Neural progenitor cell (in vitro differentiated cells): ENCODE data around the gene MAGI3. TPM values are rescaled to one million over a fixed set of nuclear protein-coding genes. Genes with fewer than 3 reads are reported as not detected.
"Not testable (repeated sequence)": the region's sequence is repeated elsewhere in the genome, so short reads cannot be mapped to it uniquely, and the experiment has no call there.

Experiments
- DNase-seq: peaks from one replicate; pipeline ENCODE4 v3.0.0-alpha.2; 2016; ENCODE audit warnings: low spot score
- H2AFZ ChIP-seq: fragments of 200-600 bp; sonication (generic); replicated peaks from 2 replicates; pipeline ENCODE4 v1.6.1; 2016; ENCODE audit warnings: antibody characterized with exemption
- H3F3A ChIP-seq: fragments of 200-600 bp; sonication (generic); 2 replicates; pipeline ENCODE4 v1.6.1; 2016; ENCODE audit warnings: antibody characterized with exemption, low read depth
- H3K27ac ChIP-seq: fragments of 200-600 bp; sonication (generic); 2 replicates; pipeline ENCODE4 v1.5.1; 2016; ENCODE audit warnings: mild to moderate bottlenecking
- H3K27me3 ChIP-seq: fragments of 200-600 bp; sonication (generic); 2 replicates; pipeline ENCODE4 v1.6.1; 2016; ENCODE audit warnings: mild to moderate bottlenecking, moderate library complexity
- H3K36me3 ChIP-seq: fragments of 200-600 bp; sonication (generic); 2 replicates; pipeline ENCODE4 v1.5.1; 2016
- H3K4me1 ChIP-seq: fragments of 200-600 bp; sonication (generic); 2 replicates; pipeline ENCODE4 v1.6.1; 2016; ENCODE audit warnings: mixed run types
- H3K4me2 ChIP-seq: fragments of 200-600 bp; sonication (generic); 2 replicates; pipeline ENCODE4 v1.6.1; 2016
- H3K4me3 ChIP-seq: fragments of 200-600 bp; sonication (generic); 2 replicates; pipeline ENCODE4 v1.5.1; 2016
- H3K79me2 ChIP-seq: fragments of 200-600 bp; sonication (generic); 2 replicates; pipeline ENCODE4 v1.6.1; 2016; ENCODE audit warnings: low read depth
- H3K9ac ChIP-seq: fragments of 200-600 bp; sonication (generic); 2 replicates; pipeline ENCODE4 v1.6.1; 2016
- H3K9me3 ChIP-seq: fragments of 200-600 bp; sonication (generic); 2 replicates; pipeline ENCODE4 v1.5.1; 2016; ENCODE audit warnings: low read depth
- H4K20me1 ChIP-seq: fragments of 200-600 bp; sonication (generic); 2 replicates; pipeline ENCODE4 v1.6.1; 2016; ENCODE audit warnings: low read depth
- H3K27ac Mint-ChIP-seq: 3 replicates; pipeline ENCODE4 v1.8.0; 2021; ENCODE audit warnings: mixed read lengths
- H3K27me3 Mint-ChIP-seq: 2 replicates; pipeline ENCODE4 v1.8.0; 2022; ENCODE audit warnings: low read depth, mild to moderate bottlenecking, inconsistent platforms, moderate library complexity, mixed read lengths; ENCODE audit not compliant: insufficient read depth
- H3K36me3 Mint-ChIP-seq: 3 replicates; pipeline ENCODE4 v1.8.0; 2021; ENCODE audit warnings: mixed read lengths
- H3K4me1 Mint-ChIP-seq: 3 replicates; pipeline ENCODE4 v1.8.0; 2021; ENCODE audit warnings: mixed read lengths
- H3K4me3 Mint-ChIP-seq: 3 replicates; pipeline ENCODE4 v1.8.0; 2021; ENCODE audit warnings: mild to moderate bottlenecking, moderate library complexity, mixed read lengths
- H3K9me3 Mint-ChIP-seq: 3 replicates; pipeline ENCODE4 v1.8.0; 2020; ENCODE audit warnings: mixed read lengths
- EZH2 ChIP-seq: fragments of 200-600 bp; sonication (generic); IDR thresholded peaks from 2 replicates; pipeline ENCODE4 v1.6.1; 2017; ENCODE audit warnings: antibody characterized with exemption, mild to moderate bottlenecking, moderate library complexity
- EZH2phosphoT487 ChIP-seq: fragments of 200-600 bp; sonication (generic); IDR thresholded peaks from 2 replicates; pipeline ENCODE4 v1.6.1; 2017; ENCODE audit warnings: antibody characterized with exemption
- total RNA-seq: library from RNA; depleted of rRNA; stranded (reverse); fragments of >200 nt; gene quantifications from 2 replicates; pipeline ENCODE4 v1.2.3, GENCODE V29; 2015; ENCODE audit warnings: low replicate concordance
- TF ChIP-seq, protein P1 (sequence below): fragments of 200-600 bp; sonication (generic); IDR thresholded peaks from 2 replicates; pipeline ENCODE4 v1.5.1; 2017; ENCODE audit warnings: antibody characterized with exemption, mild to moderate bottlenecking

MAGI3 gene
- total RNA-seq, 1 donor from 2014 or later: 26.9 TPM

DNA sequence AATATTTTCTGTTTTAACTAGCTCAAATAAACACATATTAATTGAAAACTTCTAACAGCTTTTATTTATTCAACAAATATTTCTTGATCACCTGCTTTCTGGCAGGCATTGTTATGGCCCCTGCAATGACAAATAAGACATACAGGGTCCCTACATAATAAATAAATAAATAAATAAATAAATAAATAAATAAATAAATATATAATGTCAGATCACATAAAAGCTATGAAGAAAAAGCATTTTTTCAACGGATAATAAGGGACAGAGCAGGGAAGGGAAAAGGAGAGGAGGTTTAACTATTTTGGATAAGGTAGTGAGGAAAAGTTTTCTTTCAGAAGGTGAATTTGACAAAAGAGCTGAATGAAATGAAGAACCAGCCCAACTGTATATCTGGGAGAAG, 115.0 kb downstream of the MAGI3 start:
- Histone ChIP-seq H3F3A (no peaks in the 10 kb centered on the region), H3K9me3 (no peaks in the 10 kb centered on the region), H4K20me1 (no peaks in the 10 kb centered on the region), H3K36me3 (no peaks in the 10 kb centered on the region), H3K27ac (no peak overlapping the region), H3K9ac (no peak overlapping the region), H3K4me3 (no peak overlapping the region), H3K4me2 (no peak overlapping the region), H2AFZ (no peak overlapping the region), H3K79me2 (peaks cover 4% of the 10 kb centered on the region), H3K4me1 (no peaks in the 10 kb centered on the region), H3K27me3 (no peaks in the 10 kb centered on the region)
- Mint-ChIP-seq H3K4me1 (no peaks in the 10 kb centered on the region), H3K27ac (no peak overlapping the region), H3K27me3 (no peaks in the 10 kb centered on the region), H3K4me3 (no peak overlapping the region), H3K36me3 (no peaks in the 10 kb centered on the region), H3K9me3 (peaks cover 5% of the 10 kb centered on the region)
- TF ChIP-seq, protein P1, sequence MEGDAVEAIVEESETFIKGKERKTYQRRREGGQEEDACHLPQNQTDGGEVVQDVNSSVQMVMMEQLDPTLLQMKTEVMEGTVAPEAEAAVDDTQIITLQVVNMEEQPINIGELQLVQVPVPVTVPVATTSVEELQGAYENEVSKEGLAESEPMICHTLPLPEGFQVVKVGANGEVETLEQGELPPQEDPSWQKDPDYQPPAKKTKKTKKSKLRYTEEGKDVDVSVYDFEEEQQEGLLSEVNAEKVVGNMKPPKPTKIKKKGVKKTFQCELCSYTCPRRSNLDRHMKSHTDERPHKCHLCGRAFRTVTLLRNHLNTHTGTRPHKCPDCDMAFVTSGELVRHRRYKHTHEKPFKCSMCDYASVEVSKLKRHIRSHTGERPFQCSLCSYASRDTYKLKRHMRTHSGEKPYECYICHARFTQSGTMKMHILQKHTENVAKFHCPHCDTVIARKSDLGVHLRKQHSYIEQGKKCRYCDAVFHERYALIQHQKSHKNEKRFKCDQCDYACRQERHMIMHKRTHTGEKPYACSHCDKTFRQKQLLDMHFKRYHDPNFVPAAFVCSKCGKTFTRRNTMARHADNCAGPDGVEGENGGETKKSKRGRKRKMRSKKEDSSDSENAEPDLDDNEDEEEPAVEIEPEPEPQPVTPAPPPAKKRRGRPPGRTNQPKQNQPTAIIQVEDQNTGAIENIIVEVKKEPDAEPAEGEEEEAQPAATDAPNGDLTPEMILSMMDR: no peak
- TF ChIP-seq EZH2: no peak
- no peak for TF ChIP-seq EZH2phosphoT487
- DNase-seq: no peak

DNA sequence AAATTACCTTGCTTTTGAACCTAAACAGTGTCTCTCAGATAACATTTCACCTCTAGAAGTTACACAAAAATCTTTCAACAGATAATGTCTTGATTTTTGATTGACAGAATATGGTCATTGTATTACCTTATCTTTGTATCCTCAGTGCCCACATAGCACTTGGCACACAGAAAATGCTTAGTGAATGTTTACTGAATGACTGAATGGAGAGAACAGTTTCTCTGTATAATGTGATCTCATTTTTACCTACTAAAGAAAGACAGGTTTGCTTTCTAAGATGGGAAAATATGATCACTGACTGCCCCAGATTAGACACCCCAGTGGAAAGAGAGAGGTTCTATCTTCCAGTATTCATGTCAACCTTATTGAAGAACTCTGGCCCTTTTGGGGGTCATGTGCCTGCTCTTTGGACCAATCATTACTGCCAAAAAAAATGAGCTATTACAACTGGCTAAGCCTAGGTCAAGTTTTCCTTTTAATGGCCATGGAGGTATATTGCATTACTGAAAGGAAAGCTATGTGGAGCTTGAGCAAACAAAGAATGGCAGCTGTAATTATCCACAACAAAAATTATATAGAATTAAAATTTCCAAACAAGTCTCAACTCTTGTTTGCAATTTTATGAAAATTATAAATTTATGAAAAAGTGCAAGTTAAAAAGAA, 117.4 kb downstream of the MAGI3 start:
- H2AFZ ChIP-seq: no peak overlapping the region
- no peaks in the 10 kb centered on the region for H3K27me3 ChIP-seq
- no peak overlapping the region for H3K4me2 ChIP-seq
- H3K27ac ChIP-seq: no peak overlapping the region
- DNase-seq: no peak
- H3K9ac ChIP-seq: no peak overlapping the region
- Mint-ChIP-seq H3K9me3 (peaks cover 16% of the 10 kb centered on the region), H3K27ac (no peak overlapping the region), H3K36me3 (peaks cover 1% of the 10 kb centered on the region), H3K4me1 (no peaks in the 10 kb centered on the region), H3K4me3 (no peak overlapping the region), H3K27me3 (no peaks in the 10 kb centered on the region)
- no peaks in the 10 kb centered on the region for H3K36me3 ChIP-seq
- no peaks in the 10 kb centered on the region for H4K20me1 ChIP-seq
- H3K9me3 ChIP-seq: no peaks in the 10 kb centered on the region
- TF ChIP-seq EZH2 (no peak), EZH2phosphoT487 (no peak)
- TF ChIP-seq, protein P1: no peak
- peaks cover 4% of the 10 kb centered on the region for H3K79me2 ChIP-seq
- no peaks in the 10 kb centered on the region for H3F3A ChIP-seq
- H3K4me3 ChIP-seq: no peak overlapping the region
- no peaks in the 10 kb centered on the region for H3K4me1 ChIP-seq

DNA sequence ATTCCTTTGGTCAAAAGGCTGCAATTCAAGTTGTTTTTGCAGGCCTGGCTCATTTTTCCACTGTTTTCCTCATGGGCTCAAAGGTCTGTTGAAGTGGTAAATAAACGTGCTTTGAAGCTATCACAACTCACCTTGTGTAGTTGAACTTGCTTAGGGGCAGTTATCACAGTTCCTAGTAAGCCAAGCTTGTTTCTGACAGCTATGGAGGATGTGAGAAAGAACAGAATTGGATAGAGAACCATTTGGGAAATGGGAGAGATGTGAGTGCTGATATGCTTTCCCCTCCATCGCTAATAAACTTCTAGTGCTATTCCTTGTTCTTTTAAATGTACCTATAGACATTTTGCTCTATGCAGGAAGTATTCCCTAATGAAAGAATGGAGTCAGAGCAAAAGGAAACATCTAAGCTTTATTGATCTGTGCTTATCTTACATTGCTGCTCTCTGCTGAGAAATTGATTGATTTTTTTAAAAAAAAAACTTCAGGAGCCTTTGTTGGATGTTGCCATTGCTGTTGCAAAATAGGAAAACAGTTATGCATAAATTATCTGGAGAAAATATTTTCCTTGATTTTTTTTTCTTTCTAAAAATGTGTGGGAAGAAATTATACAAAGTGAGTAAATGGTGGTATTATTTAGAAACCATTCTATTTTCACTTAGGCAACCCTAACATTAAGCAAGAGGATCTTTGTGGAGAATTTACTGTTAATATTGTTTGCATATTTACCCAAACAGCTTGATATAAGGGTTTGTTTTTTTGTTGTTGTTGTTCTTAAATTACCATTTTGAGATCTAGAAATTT, 118.2 kb downstream of the MAGI3 start:
- Histone ChIP-seq H3K9me3 (no peaks in the 10 kb centered on the region), H3K4me3 (no peak overlapping the region), H3K9ac (no peak overlapping the region), H3K4me2 (no peak overlapping the region), H3F3A (no peaks in the 10 kb centered on the region), H2AFZ (no peak overlapping the region), H3K27me3 (no peaks in the 10 kb centered on the region), H3K27ac (no peak overlapping the region), H3K36me3 (no peaks in the 10 kb centered on the region), H4K20me1 (no peaks in the 10 kb centered on the region), H3K79me2 (peaks cover 4% of the 10 kb centered on the region), H3K4me1 (no peaks in the 10 kb centered on the region)
- Mint-ChIP-seq H3K9me3 (peaks cover 14% of the 10 kb centered on the region), H3K4me3 (no peak overlapping the region), H3K4me1 (no peaks in the 10 kb centered on the region), H3K27ac (no peak overlapping the region), H3K27me3 (no peaks in the 10 kb centered on the region), H3K36me3 (peaks cover 1% of the 10 kb centered on the region)
- TF ChIP-seq EZH2: no peak
- no peak for TF ChIP-seq EZH2phosphoT487
- TF ChIP-seq, protein P1: no peak
- DNase-seq: no peak

DNA sequence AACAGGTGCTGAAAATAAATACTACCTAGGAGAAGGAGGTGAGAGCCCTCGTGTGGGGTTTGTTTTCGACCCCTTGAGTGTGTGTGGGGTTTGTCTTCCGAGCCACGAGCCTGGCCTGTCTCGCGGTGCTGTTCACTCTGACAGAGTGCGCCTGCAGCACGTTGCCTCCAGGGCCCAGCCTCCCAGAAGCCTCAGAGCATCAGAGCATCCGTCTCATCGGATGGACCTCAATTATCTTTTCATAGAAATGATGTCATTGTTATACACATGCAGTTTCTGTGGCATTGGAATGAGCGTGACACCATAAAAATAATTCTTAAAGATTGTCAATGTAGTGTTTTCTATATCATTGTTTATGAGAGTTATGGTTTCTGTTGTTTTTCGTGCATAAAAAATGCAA, 119.5 kb downstream of the MAGI3 start:
- H3K36me3 ChIP-seq, H3F3A ChIP-seq, H4K20me1 ChIP-seq, H3K4me2 ChIP-seq, H3K4me1 Mint-ChIP-seq, DNase-seq, H2AFZ ChIP-seq, H3K27me3 Mint-ChIP-seq, H3K79me2 ChIP-seq, H3K27ac ChIP-seq, H3K4me1 ChIP-seq, H3K4me3 ChIP-seq, H3K9ac ChIP-seq, H3K27ac Mint-ChIP-seq, H3K36me3 Mint-ChIP-seq, H3K4me3 Mint-ChIP-seq, H3K9me3 ChIP-seq, H3K27me3 ChIP-seq: not testable (repeated sequence)
- peaks cover 14% of the 10 kb centered on the region for H3K9me3 Mint-ChIP-seq
